Epithelial cell of esophagus (primary cell): ENCODE results near the gene UBE2O.

Source experiments
- DNase-seq: peaks from one replicate; pipeline ENCODE4 v3.0.0; 2010; ENCODE audit warnings: low read depth
- H3K4me3 ChIP-seq: 2 replicates; pipeline ENCODE4 v1.5.1; 2011; ENCODE audit warnings: mild to moderate bottlenecking, low read length, control low read depth
- TF ChIP-seq, protein P1 (sequence below): IDR thresholded peaks from 2 replicates; pipeline ENCODE4 v1.5.1; 2011; ENCODE audit warnings: low read depth, mild to moderate bottlenecking, low read length, control low read depth, inconsistent platforms; ENCODE audit not compliant: insufficient read depth; ENCODE audit errors: missing control alignments

UBE2O gene

DNA sequence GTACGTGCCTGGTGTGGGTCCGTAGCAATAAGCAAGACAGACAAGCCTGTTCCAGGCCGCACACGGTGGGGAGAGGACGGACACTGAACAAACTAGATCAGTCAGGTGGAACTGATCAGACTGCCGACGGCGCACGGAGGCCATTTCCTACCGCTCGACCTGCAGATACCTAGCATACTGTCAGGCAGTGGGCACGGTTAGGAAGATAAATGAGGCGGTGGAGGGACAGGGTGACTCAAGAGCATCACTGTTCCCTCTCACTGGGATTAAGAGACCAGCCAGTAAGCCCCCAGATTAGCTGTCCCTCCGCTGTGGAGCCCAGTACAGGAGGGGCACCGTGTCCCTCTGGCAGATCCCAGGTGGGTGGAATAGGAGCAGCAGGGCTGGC is 19.3 kb upstream of the UBE2O start:
- TF ChIP-seq, protein P1, sequence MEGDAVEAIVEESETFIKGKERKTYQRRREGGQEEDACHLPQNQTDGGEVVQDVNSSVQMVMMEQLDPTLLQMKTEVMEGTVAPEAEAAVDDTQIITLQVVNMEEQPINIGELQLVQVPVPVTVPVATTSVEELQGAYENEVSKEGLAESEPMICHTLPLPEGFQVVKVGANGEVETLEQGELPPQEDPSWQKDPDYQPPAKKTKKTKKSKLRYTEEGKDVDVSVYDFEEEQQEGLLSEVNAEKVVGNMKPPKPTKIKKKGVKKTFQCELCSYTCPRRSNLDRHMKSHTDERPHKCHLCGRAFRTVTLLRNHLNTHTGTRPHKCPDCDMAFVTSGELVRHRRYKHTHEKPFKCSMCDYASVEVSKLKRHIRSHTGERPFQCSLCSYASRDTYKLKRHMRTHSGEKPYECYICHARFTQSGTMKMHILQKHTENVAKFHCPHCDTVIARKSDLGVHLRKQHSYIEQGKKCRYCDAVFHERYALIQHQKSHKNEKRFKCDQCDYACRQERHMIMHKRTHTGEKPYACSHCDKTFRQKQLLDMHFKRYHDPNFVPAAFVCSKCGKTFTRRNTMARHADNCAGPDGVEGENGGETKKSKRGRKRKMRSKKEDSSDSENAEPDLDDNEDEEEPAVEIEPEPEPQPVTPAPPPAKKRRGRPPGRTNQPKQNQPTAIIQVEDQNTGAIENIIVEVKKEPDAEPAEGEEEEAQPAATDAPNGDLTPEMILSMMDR: no peak
- no peak overlapping the region for H3K4me3 ChIP-seq
- DNase-seq: no peak

DNA sequence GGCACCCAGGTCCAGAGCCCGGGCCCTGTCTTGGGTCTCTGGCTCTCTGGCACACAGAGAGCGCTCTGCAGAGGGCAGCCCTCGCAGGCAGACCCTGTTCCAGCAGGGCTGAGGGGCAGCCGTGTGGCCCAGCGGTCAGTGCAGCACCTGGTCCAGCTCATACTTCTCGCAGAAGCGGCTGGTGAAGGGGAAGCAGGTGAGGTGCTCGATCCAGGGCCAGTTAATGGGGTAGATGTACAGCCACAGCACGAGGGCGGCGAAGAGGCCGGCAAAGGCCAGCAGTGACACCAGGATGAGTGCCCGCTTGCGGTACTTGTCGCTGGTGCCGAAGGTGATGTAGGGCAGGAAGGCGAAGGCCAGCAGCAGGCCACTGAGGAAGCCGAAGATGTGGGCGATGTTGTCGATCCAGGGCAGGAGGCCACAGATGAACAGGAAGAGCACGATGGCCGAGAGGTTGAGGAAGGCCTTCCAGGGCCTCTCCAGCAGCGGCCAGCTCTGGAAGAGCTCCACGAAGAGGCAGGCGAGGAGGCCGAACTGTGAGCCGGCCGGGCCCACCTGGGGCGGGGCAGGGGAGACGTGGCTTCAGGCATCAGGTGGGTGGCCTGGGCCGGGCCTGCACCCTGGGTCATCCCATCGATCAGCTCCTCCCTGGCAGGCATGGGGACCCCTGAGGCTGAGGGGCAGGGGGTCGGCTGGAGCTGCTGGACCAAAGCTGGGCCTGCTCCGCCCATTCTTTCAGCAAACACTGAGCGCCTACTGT is 18.7 kb upstream of the UBE2O start:
- DNase-seq: no peak
- no peak overlapping the region for H3K4me3 ChIP-seq
- TF ChIP-seq, protein P1: no peak

DNA sequence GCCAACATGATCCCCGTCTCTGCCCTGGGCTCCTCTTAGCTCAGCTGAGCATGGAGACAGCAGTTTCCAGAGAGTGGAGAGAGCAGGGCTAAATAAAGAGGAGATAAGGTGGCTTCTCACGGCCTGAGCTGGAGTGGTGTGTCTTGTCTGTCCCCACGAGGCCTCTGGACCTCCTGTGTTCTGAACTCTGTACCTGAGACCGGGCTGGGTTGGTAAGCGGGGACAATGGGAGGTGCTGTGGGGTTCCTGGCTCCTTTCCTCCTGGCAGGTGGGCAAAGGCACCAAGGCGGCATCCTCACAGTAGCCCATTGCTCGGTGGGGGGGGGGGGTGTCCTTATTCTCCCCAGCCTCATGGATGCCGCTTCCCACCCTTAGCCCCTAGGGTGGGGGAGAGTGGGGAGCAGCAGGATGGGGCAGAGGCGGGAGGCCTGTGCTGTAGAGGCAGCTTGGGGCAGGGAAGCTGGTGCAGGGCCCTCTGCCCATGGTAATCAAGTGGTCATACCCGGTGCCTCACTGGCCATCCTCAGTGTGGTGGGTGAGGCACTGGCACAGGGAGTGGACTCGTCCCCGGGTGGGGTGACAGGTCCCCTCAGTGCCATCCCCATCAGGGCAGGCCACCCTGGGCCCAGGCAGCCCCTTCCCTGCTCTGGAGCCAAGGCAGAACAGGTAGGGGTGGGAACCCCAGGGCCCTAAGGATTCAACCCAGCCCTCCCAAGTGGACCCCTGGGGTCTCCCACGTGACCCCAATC is 17.2 kb upstream of the UBE2O start:
- TF ChIP-seq, protein P1: no peak
- H3K4me3 ChIP-seq: no peak overlapping the region
- no peak for DNase-seq

DNA sequence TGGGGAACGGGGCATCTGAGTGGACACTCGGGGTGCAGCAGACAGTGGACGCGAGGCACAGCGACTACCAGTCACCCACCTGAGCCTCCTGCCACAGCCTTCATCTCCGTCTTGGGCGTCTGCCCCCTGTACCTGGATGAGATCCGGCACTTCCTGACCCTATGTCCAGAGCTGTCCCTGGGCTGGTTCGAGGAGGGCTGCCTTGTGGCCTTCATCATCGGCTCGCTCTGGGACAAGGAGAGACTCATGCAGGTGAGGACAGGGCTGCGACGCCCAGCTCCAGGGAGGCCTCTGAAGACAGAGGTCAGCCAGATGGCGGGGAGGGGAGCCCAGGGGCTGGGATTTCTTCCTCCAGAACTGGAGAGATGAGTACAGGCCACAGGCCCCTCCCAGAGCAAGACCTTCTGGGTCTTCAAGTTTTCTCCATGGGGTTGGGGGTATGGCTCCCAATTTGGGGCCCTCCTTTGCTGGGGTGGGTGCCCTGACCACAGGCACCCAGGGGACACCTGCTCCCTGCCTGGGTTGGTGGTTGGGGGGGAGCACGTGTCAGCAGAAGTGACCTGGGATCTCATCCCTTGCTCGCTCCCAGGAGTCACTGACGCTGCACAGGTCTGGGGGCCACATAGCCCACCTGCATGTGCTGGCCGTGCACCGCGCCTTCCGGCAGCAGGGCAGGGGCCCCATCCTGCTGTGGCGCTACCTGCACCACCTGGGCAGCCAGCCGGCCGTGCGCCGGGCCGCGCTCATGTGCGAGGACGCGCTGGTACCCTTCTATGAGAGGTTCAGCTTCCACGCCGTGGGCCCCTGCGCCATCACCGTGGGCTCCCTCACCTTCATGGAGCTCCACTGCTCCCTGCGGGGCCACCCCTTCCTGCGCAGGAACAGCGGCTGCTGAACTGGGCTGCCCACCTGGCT is 16.4 kb upstream of the UBE2O start:
- no peak for DNase-seq
- TF ChIP-seq, protein P1: no peak
- no peak overlapping the region for H3K4me3 ChIP-seq

DNA sequence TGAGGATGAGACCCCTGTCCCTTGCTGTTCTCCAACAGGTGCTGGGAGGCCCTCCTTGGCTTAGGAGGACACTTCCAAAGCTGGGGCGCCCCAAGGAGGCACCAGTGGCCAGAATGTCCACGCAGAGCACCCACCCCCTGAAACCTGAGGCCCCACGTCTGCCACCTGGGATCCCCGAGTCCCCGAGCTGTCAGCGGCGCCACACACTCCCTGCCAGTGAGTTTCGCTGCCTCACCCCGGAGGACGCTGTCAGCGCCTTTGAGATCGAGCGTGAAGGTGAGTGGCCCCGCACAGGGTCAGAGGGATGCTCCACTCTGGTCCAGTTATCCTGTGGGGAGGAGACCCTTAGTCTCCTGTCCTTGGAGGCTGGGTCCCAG is 15.7 kb upstream of the UBE2O start:
- TF ChIP-seq, protein P1: no peak
- H3K4me3 ChIP-seq: no peak overlapping the region
- DNase-seq: no peak

DNA sequence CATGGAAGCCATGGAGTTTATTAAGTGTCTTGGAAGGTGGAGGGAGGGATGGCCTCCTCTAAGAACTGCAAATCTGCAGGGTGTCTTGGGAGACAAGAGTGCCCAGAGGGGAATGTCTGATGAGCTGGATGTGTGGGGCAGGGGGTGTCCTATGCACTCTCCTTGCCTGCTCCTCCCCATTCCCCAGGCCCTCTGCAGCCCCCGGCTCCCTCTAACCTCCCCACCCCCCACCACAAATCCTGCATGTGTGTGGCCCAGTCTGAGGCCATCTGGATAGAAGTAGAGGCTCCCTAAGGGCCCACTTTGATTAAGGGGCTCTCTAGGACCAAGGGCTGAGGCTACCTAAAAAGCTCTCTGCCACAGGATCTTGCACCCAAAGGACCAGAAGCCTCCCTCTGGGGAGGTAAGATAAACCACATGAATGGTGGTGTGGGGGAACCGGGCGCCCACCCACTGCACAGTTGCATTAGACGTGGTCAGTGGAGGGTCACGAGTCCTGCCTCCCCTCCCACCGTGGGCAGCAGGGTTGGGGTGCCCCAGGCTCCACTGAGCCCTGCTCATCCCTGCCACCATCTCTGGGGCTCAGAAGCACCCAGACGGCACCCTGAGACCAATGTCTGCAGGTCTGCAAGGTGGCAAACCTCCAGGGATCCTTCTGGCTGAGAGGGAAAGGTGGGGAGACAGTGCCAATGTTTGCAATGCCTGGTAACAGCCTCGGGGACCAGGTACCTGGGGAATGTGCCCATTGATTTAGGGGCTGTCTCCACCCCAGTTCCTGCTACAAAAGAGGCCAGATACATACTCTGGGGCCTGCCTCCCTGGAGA is 15.1 kb upstream of the UBE2O start:
- DNase-seq: no peak
- H3K4me3 ChIP-seq: no peak overlapping the region
- TF ChIP-seq, protein P1: no peak
